H1 (cell line): ENCODE measurements around the gene IL1RAP. TPM values are rescaled to one million over a fixed set of nuclear protein-coding genes. Genes with fewer than 3 reads are reported as not detected.

Source experiments
- CTCF ChIA-PET: fragments of 300-600 bp; sonication (Branson Sonifier 250); formaldehyde crosslinking; loops from one replicate; lab custom pipeline; 2021; ENCODE audit not compliant: partially characterized antibody; lab: Charles Lee
- POLR2A ChIA-PET: fragments of 300-600 bp; sonication (Branson Sonifier 250); formaldehyde crosslinking; loops from one replicate; lab custom pipeline; 2021; ENCODE audit warnings: inconsistent platforms; ENCODE audit not compliant: partially characterized antibody; lab: Charles Lee
- DNase-seq, 2 experiments: peaks; one replicate each; pipeline versions ENCODE4 v3.0.0 to v3.0.0-alpha.2; 2010 to 2022; ENCODE audit warnings: low spot score in 2 of 2, low read depth in 1 of 2, mixed read lengths in 1 of 2
- FAIRE-seq: peaks from 2 replicates; lab custom pipeline; 2011; peaks lifted over from hg19 to GRCh38; lab: Jason Lieb, UNC
- H2AFZ ChIP-seq: 2 replicates; pipeline ENCODE4 v1.8.1; 2012; ENCODE audit warnings: low read length, inconsistent platforms
- H2AK5ac ChIP-seq: 2 replicates; pipeline ENCODE4 v1.6.1; 2013; ENCODE audit warnings: low read depth, low read length
- H2BK120ac ChIP-seq: replicated peaks from 2 replicates; pipeline ENCODE3; 2013; ENCODE audit warnings: low read depth, low read length, inconsistent platforms
- H2BK12ac ChIP-seq: 2 replicates; pipeline ENCODE4 v1.6.1; 2013; ENCODE audit warnings: low read depth, low read length
- H2BK15ac ChIP-seq: 2 replicates; pipeline ENCODE4 v1.6.1; 2013; ENCODE audit warnings: low read length
- H2BK20ac ChIP-seq: 2 replicates; pipeline ENCODE4 v1.6.1; 2013; ENCODE audit warnings: low read length
- H2BK5ac ChIP-seq: 2 replicates; pipeline ENCODE4 v1.6.1; 2013; ENCODE audit warnings: low read depth, low read length
- H3K14ac ChIP-seq: 2 replicates; pipeline ENCODE4 v1.6.1; 2013; ENCODE audit warnings: inconsistent platforms; ENCODE audit not compliant: insufficient read length
- H3K18ac ChIP-seq: 2 replicates; pipeline ENCODE4 v1.6.1; 2013; ENCODE audit warnings: low read length; ENCODE audit errors: extremely low read depth
- H3K23ac ChIP-seq: 2 replicates; pipeline ENCODE4 v1.6.1; 2013; ENCODE audit warnings: inconsistent platforms; ENCODE audit not compliant: insufficient read length
- H3K23me2 ChIP-seq: 2 replicates; pipeline ENCODE4 v1.6.1; 2013; ENCODE audit warnings: low read depth, low read length
- H3K27ac ChIP-seq: 2 replicates; pipeline ENCODE4 v1.6.1; 2011; ENCODE audit warnings: low read depth, low read length, inconsistent platforms
- H3K27me3 ChIP-seq, 4 experiments: replicated peaks in 1 of 4; 1 replicate in 1 of 4; 2 replicates in 3 of 4; pipeline versions ENCODE4 v1.6.1 to v1.8.1; 2011 to 2013; ENCODE audit warnings: low read length in 3 of 4, mild to moderate bottlenecking in 3 of 4, inconsistent platforms in 2 of 4, mixed read lengths in 2 of 4, moderate library complexity in 1 of 4; ENCODE audit not compliant: control insufficient read depth in 3 of 4, insufficient read depth in 3 of 4; ENCODE audit errors: extremely low read depth in 1 of 4
- H3K36me3 ChIP-seq, 4 experiments: 2 replicates each; pipeline versions ENCODE4 v1.6.1 to v1.8.1; 2011 to 2013; ENCODE audit warnings: mild to moderate bottlenecking in 4 of 4, low read length in 3 of 4, moderate library complexity in 2 of 4, control low read depth in 1 of 4, inconsistent platforms in 1 of 4; ENCODE audit not compliant: insufficient read depth in 4 of 4, control insufficient read depth in 2 of 4
- H3K4ac ChIP-seq: replicated peaks from 2 replicates; pipeline ENCODE3; 2013; ENCODE audit warnings: low read length, low read depth, mixed read lengths, inconsistent platforms; ENCODE audit not compliant: insufficient read length
- H3K4me1 ChIP-seq, 4 experiments: replicated peaks in 1 of 4; 1 replicate in 1 of 4; 2 replicates in 3 of 4; pipeline versions ENCODE4 v1.6.1 to v1.8.1; 2011 to 2013; ENCODE audit warnings: low read length in 3 of 4, inconsistent platforms in 2 of 4, mixed read lengths in 1 of 4; ENCODE audit not compliant: insufficient read depth in 4 of 4, control insufficient read depth in 3 of 4
- H3K4me2 ChIP-seq, 2 experiments: 2 replicates each; pipeline versions ENCODE4 v1.6.1 to v1.8.1; 2011 to 2013; ENCODE audit warnings: low read depth in 2 of 2, low read length in 2 of 2, control low read depth in 1 of 2, inconsistent platforms in 1 of 2, mild to moderate bottlenecking in 1 of 2; ENCODE audit not compliant: insufficient read depth in 1 of 2
- H3K4me3 ChIP-seq, 4 experiments: fragments of 200-600, 300-600 bp in 1 of 4; sonication (generic), shearing (Covaris generic), sonication (Bioruptor Twin) in 1 of 4; 2 replicates each; pipeline versions ENCODE4 v1.5.1 to v1.8.1; 2011 to 2016; ENCODE audit warnings: low read length in 4 of 4, low read depth in 3 of 4, control low read depth in 2 of 4, inconsistent platforms in 2 of 4, mild to moderate bottlenecking in 2 of 4, mixed read lengths in 1 of 4, moderate library complexity in 1 of 4; ENCODE audit not compliant: insufficient read depth in 2 of 4; ENCODE audit errors: extremely low read depth in 1 of 4
- H3K56ac ChIP-seq: replicated peaks from 2 replicates; pipeline ENCODE3; 2013; ENCODE audit warnings: low read depth, mild to moderate bottlenecking, mixed read lengths, low read length, inconsistent platforms; ENCODE audit not compliant: insufficient read length
- H3K79me1 ChIP-seq: 2 replicates; pipeline ENCODE4 v1.6.1; 2013; ENCODE audit warnings: low read depth, low read length, control low read depth
- H3K79me2 ChIP-seq, 2 experiments: 2 replicates each; pipeline versions ENCODE4 v1.6.1 to v1.8.1; 2012 to 2013; ENCODE audit warnings: low read length in 2 of 2, mild to moderate bottlenecking in 2 of 2, inconsistent platforms in 1 of 2; ENCODE audit not compliant: insufficient read depth in 2 of 2, control insufficient read depth in 1 of 2
- H3K9ac ChIP-seq, 4 experiments: replicated peaks in 1 of 4; 1 replicate in 1 of 4; 2 replicates in 3 of 4; pipeline versions ENCODE4 v1.6.1 to v1.8.1; 2011 to 2013; ENCODE audit warnings: low read depth in 3 of 4, low read length in 3 of 4, control low read depth in 2 of 4, mild to moderate bottlenecking in 2 of 4, moderate library complexity in 2 of 4, inconsistent platforms in 1 of 4; ENCODE audit errors: extremely low read depth in 1 of 4
- H3K9me3 ChIP-seq, 2 experiments: 2 replicates each; pipeline versions ENCODE4 v1.6.1 to v1.8.1; 2012 to 2013; ENCODE audit warnings: mild to moderate bottlenecking in 2 of 2, moderate library complexity in 2 of 2, control low read depth in 1 of 2, inconsistent platforms in 1 of 2, low read depth in 1 of 2, low read length in 1 of 2, mixed read lengths in 1 of 2; ENCODE audit not compliant: insufficient read depth in 2 of 2
- H4K20me1 ChIP-seq, 2 experiments: replicated peaks in 1 of 2; 2 replicates each; pipeline versions ENCODE3 to v1.8.1; 2011 to 2013; ENCODE audit warnings: inconsistent platforms in 2 of 2, low read length in 2 of 2, mild to moderate bottlenecking in 1 of 2; ENCODE audit not compliant: insufficient read depth in 2 of 2, control insufficient read depth in 1 of 2
- H4K5ac ChIP-seq: 2 replicates; pipeline ENCODE4 v1.6.1; 2013; ENCODE audit warnings: low read length, low read depth, mixed read lengths, inconsistent platforms; ENCODE audit not compliant: insufficient read length
- H4K8ac ChIP-seq: 2 replicates; pipeline ENCODE4 v1.8.0; 2013; ENCODE audit warnings: mild to moderate bottlenecking, moderate library complexity, low read length, inconsistent platforms; ENCODE audit not compliant: insufficient read depth; ENCODE audit errors: extremely low read depth
- H4K91ac ChIP-seq: replicated peaks from 2 replicates; pipeline ENCODE3; 2013; ENCODE audit warnings: low read length, mixed read lengths, inconsistent platforms; ENCODE audit not compliant: insufficient read length
- ATF3 ChIP-seq: IDR thresholded peaks from 2 replicates; pipeline ENCODE4 v1.6.1; 2011; ENCODE audit warnings: low read depth, mild to moderate bottlenecking, low read length; ENCODE audit not compliant: insufficient read depth
- CEBPB ChIP-seq: IDR thresholded peaks from 2 replicates; pipeline ENCODE4 v1.6.1; 2012; ENCODE audit warnings: low read depth, low read length
- CTBP2 ChIP-seq: IDR thresholded peaks from 2 replicates; pipeline ENCODE4 v1.7.0; 2011; ENCODE audit warnings: borderline replicate concordance, mild to moderate bottlenecking, moderate library complexity, mixed read lengths, low read length; ENCODE audit not compliant: insufficient read depth, insufficient read length
- GTF2F1 ChIP-seq: IDR thresholded peaks from 2 replicates; pipeline ENCODE4 v1.6.1; 2012; ENCODE audit warnings: low read depth, low read length, improper control_type of control experiment, borderline replicate concordance
- HDAC2 ChIP-seq, 2 experiments: fragments of 300-600 bp in 1 of 2; sonication (generic) in 1 of 2; IDR thresholded peaks; 2 replicates each; pipeline ENCODE4 v1.6.1; 2011 to 2012; ENCODE audit warnings: low read depth in 2 of 2, low read length in 2 of 2, mild to moderate bottlenecking in 2 of 2, moderate library complexity in 2 of 2, borderline replicate concordance in 1 of 2, inconsistent platforms in 1 of 2
- MAX ChIP-seq: IDR thresholded peaks from 2 replicates; pipeline ENCODE4 v1.6.1; 2012; ENCODE audit warnings: inconsistent platforms
- RNF2 ChIP-seq: fragments of 200-900, 300-1000 bp; sonication (generic); IDR thresholded peaks from 2 replicates; pipeline ENCODE4 v1.7.1; 2016; ENCODE audit warnings: borderline replicate concordance, low read depth, mild to moderate bottlenecking, antibody characterized with exemption, low read length; ENCODE audit not compliant: poor library complexity, severe bottlenecking; ENCODE audit errors: missing control alignments
- SAP30 ChIP-seq: fragments of 300-600 bp; sonication (generic); IDR thresholded peaks from 2 replicates; pipeline ENCODE4 v1.7.1; 2012; ENCODE audit warnings: low read length, moderate library complexity, mild to moderate bottlenecking, inconsistent platforms; ENCODE audit not compliant: insufficient read depth, insufficient replicate concordance
- SIN3A ChIP-seq, 2 experiments: IDR thresholded peaks in 1 of 2; conservative IDR thresholded peaks in 1 of 2; 2 replicates each; pipeline ENCODE4 v1.6.1; 2011 to 2012; ENCODE audit warnings: low read length in 2 of 2, improper control_type of control experiment in 1 of 2, low read depth in 1 of 2, mild to moderate bottlenecking in 1 of 2
- SIRT6 ChIP-seq: IDR thresholded peaks from one replicate; pipeline ENCODE4 v1.7.1; 2012; ENCODE audit warnings: low read length, inconsistent platforms
- SP1 ChIP-seq: IDR thresholded peaks from 2 replicates; pipeline ENCODE4 v1.6.1; 2011; ENCODE audit warnings: low read depth, low read length
- SP2 ChIP-seq: IDR thresholded peaks from 2 replicates; pipeline ENCODE4 v1.6.1; 2012; ENCODE audit warnings: mild to moderate bottlenecking, low read length, inconsistent platforms
- whole genome bisulfite sequencing, 2 experiments: shearing (Covaris generic) in 1 of 2; methylation state at CpG; one replicate each; pipeline versions ENCODE4 v1.1.6 to v1.1.7; 2013 to 2015; ENCODE audit warnings: low lambda C conversion rate in 2 of 2, mixed read lengths in 2 of 2, inconsistent platforms in 1 of 2, low coverage in 1 of 2, missing lambda C conversion rate in 1 of 2; ENCODE audit not compliant: insufficient replicate concordance in 2 of 2, insufficient coverage in 1 of 2, insufficient read length in 1 of 2; ENCODE audit errors: extremely low coverage in 1 of 2, missing lambda C conversion rate in 1 of 2; 5-methylcytosine and 5-hydroxymethylcytosine counted together
- polyA plus RNA-seq, 7 experiments: library from polyadenylated mRNA; depleted of rRNA in 3 of 7; stranded (reverse) in 5 of 7; unstranded in 2 of 7; fragments of >200 nt in 5 of 7; fragments of 200-250 nt in 2 of 7; gene quantifications; 1 replicate in 5 of 7; 2 replicates in 1 of 7; 4 replicates in 1 of 7; pipeline versions ENCODE4 v1.2.1 to v1.2.3, GENCODE V29; 2011 to 2013; ENCODE audit warnings: missing spikeins in 2 of 7, mixed read lengths in 2 of 7
- total RNA-seq: library from RNA; stranded (reverse); fragmentation: NEBNext Ultra II Directional; extraction: Animal tissue kit (Norgen Biotek cat#: 25700); gene quantifications from 2 replicates; pipeline ENCODE4 v1.2.1, GENCODE V29; 2021

The IL1RAP gene
- total and polyA plus RNA-seq, 2 of the 8 experiments (the other 6 are each of a cell fraction or from before 2014, with no cell fraction given): 2.4 to 3.9 TPM

GRCh38 chr3:190517687-190518086, 3.8 kb downstream of the IL1RAP start:
- H3K4me2 ChIP-seq: no peak overlapping the region
- peaks cover under 1 to 31% (median 17%) of the 10 kb centered on the region in 4 experiments for H3K27me3 ChIP-seq
- H2AFZ ChIP-seq: no peak overlapping the region
- H3K36me3 ChIP-seq: no peaks in the 10 kb centered on the region
- no peak overlapping the region for H4K8ac ChIP-seq
- no peak overlapping the region for H3K4me3 ChIP-seq
- DNase-seq (no peak), FAIRE-seq (no peak)
- no peaks in the 10 kb centered on the region for H3K79me1 ChIP-seq
- no peak overlapping the region for H2BK12ac ChIP-seq
- CTCF ChIA-PET: no interaction called here
- H3K79me2 ChIP-seq: no peaks in the 10 kb centered on the region
- H2BK5ac ChIP-seq: no peak overlapping the region
- no peak overlapping the region for H4K91ac ChIP-seq
- no peak overlapping the region for H3K56ac ChIP-seq
- peaks cover 14% of the 10 kb centered on the region for H3K23me2 ChIP-seq
- no peak overlapping the region for H4K5ac ChIP-seq
- H3K9ac ChIP-seq: no peak overlapping the region
- H3K14ac ChIP-seq: no peak overlapping the region
- H3K4ac ChIP-seq: no peak overlapping the region
- 90% methylated on average over 3 of the region's 3 CpGs; no CpG with 5 or more reads in 1 of the 2 experiments for WGBS, 2 experiments
- H2BK15ac ChIP-seq: no peak overlapping the region
- H3K18ac ChIP-seq: no peak overlapping the region
- no peak overlapping the region for H2BK120ac ChIP-seq
- no peak overlapping the region for H3K23ac ChIP-seq
- H2AK5ac ChIP-seq: no peak overlapping the region
- H3K27ac ChIP-seq: no peak overlapping the region
- peaks cover 0 to 2% (median 0%) of the 10 kb centered on the region in 4 experiments; a peak in 2 of 7 replicates for H3K4me1 ChIP-seq
- H3K9me3 ChIP-seq: no peaks in the 10 kb centered on the region
- H2BK20ac ChIP-seq: no peak overlapping the region
- POLR2A ChIA-PET: no interaction called here
- H4K20me1 ChIP-seq: no peaks in the 10 kb centered on the region
- TF ChIP-seq MAX: no peak
- no peak for TF ChIP-seq CTBP2
- no peak for TF ChIP-seq SIRT6
- no peak for TF ChIP-seq SP2
- TF ChIP-seq GTF2F1: no peak
- no peak for TF ChIP-seq SP1
- no peak for TF ChIP-seq ATF3
- TF ChIP-seq HDAC2 (IDR thresholded peaks at IDR 0.05; ENCODE audit: borderline replicate concordance in 1 of 2, low read depth in 2 of 2, low read length in 2 of 2): no peak
- TF ChIP-seq SIN3A (conservative IDR thresholded peaks at IDR 0.05 in 1 of 2, IDR thresholded peaks at IDR 0.05 in 1 of 2; ENCODE audit: low read depth in 1 of 2, low read length in 2 of 2): no peak
- TF ChIP-seq CEBPB: no peak
- TF ChIP-seq SAP30: no peak
- TF ChIP-seq RNF2: no peak
